ENCODE results near the gene CCDC179. TPM values are rescaled to one million over a fixed set of nuclear protein-coding genes. Genes with fewer than 3 reads are reported as not detected.

The CCDC179 gene
- total and polyA plus RNA-seq, 2 of the 13 experiments (the other 11 are each of a cell fraction or from before 2014, with no cell fraction given) = not detected

- intact Hi-C loops (cut with micrococcal nuclease; ENCODE audit: unreplicated experiment) = loop anchor here (5.0 to 10.0 kb wide), 2 partner anchors 665 to 1508 kb away; no protein-coding TSS in a partner anchor
Measured at GRCh38 chr11:22879630-22880029, 19.4 kb upstream of the CCDC179 start.

GRCh38 chr11:22878604-22879003 lies 18.3 kb upstream of the CCDC179 start:
- no peak overlapping the region for H3K9ac ChIP-seq (ENCODE audit: insufficient read depth, low read depth, low read length)
- no peak overlapping the region for H3K4me2 ChIP-seq (ENCODE audit: low read depth, low read length)
- H3K9me3 ChIP-seq (ENCODE audit: low read length) = no peaks in the 10 kb centered on the region
- no peaks in the 10 kb centered on the region for H3K27me3 ChIP-seq (ENCODE audit: control insufficient read depth in 1 of 2, insufficient read depth in 2 of 2, low read length in 2 of 2)
- ATAC-seq = no peak
- no peaks in the 10 kb centered on the region for H3K36me3 ChIP-seq (replicated peaks in 1 of 2; ENCODE audit: control insufficient read depth in 1 of 2, insufficient read depth in 2 of 2, low read length in 2 of 2)
- H4K20me1 ChIP-seq (ENCODE audit: insufficient read depth, low read length) = no peaks in the 10 kb centered on the region
- no peak overlapping the region for H2AFZ ChIP-seq (ENCODE audit: low read length)
- no TSS peak for BruUV-seq (replicated peaks)
- DNase-seq (ENCODE audit: low spot score) = no peak
- intact Hi-C loops (cut with micrococcal nuclease; ENCODE audit: unreplicated experiment) = loop anchor here (5.0 to 10.0 kb wide), 2 partner anchors 666 to 1509 kb away; no protein-coding TSS in a partner anchor
- H3K4me1 ChIP-seq (ENCODE audit: insufficient read depth, low read length) = no peaks in the 10 kb centered on the region
- FAIRE-seq = no peak
- no peak overlapping the region for H3K27ac ChIP-seq (ENCODE audit: extremely low read length, insufficient read depth, low read length)
- in situ Hi-C loops (cut with HindIII; ENCODE audit: extremely low pct_ligation_motif_present, low pct_unique_long_range_greater_than_20kb) = no loop called here
- POLR2A ChIA-PET = no interaction called here
- TF ChIP-seq ZFP1 (CRISPR knock-in tag; IDR thresholded peaks at IDR 0.05) = no peak
- TF ChIP-seq PRPF4 (IDR thresholded peaks at IDR 0.05; ENCODE audit: low read depth, low read length, poor library complexity, severe bottlenecking) = no peak
- no peak for TF ChIP-seq ATM (IDR thresholded peaks at IDR 0.05; ENCODE audit: borderline replicate concordance)
- no peak for TF ChIP-seq ZBTB21 (CRISPR knock-in tag; IDR thresholded peaks at IDR 0.05)
- no peak for TF ChIP-seq ARHGAP35 (CRISPR knock-in tag; IDR thresholded peaks at IDR 0.05; ENCODE audit: borderline replicate concordance)
- TF ChIP-seq MYNN (CRISPR knock-in tag; IDR thresholded peaks at IDR 0.05; ENCODE audit: low read depth) = no peak
- no peak for TF ChIP-seq CBX1 (IDR thresholded peaks at IDR 0.05; ENCODE audit: low read depth)
- no peak for TF ChIP-seq ZNF709 (CRISPR knock-in tag; IDR thresholded peaks at IDR 0.05)
- no peak for TF ChIP-seq FOXJ3 (CRISPR knock-in tag; IDR thresholded peaks at IDR 0.05; ENCODE audit: borderline replicate concordance)
- TF ChIP-seq USF2 (IDR thresholded peaks at IDR 0.05; ENCODE audit: low read depth, low read length) = no peak
- TF ChIP-seq USF2 (CRISPR knock-in tag; IDR thresholded peaks at IDR 0.05; ENCODE audit: borderline replicate concordance) = no peak
- TF ChIP-seq ZBTB42 (CRISPR knock-in tag; IDR thresholded peaks at IDR 0.05) = no peak
- TF ChIP-seq ZNF792 (CRISPR knock-in tag; IDR thresholded peaks at IDR 0.05) = no peak
- H3K4me3 ChIP-seq (replicated peaks in 1 of 3; ENCODE audit: insufficient read depth in 1 of 3, low read depth in 2 of 3, low read length in 3 of 3) = no peak overlapping the region
- CTCF ChIA-PET (ENCODE audit: low intra/inter-chr PET ratio, low total read pairs) = no interaction called here
- H3K79me2 ChIP-seq (ENCODE audit: insufficient read depth, low read length) = no peaks in the 10 kb centered on the region

More at GRCh38 chr11:22879630-22880029, 19.4 kb upstream of the CCDC179 start:
- Histone ChIP-seq H3K4me1 (ENCODE audit: insufficient read depth, low read length) (peaks cover 8% of the 10 kb centered on the region; the same call in 1 of the 2 replicates), H3K4me3 (replicated peaks in 1 of 3; ENCODE audit: insufficient read depth in 1 of 3, low read depth in 2 of 3, low read length in 3 of 3) (no peak overlapping the region), H3K27me3 (ENCODE audit: control insufficient read depth in 1 of 2, insufficient read depth in 2 of 2, low read length in 2 of 2) (no peaks in the 10 kb centered on the region), H3K27ac (ENCODE audit: extremely low read length, insufficient read depth, low read length) (no peak overlapping the region), H3K36me3 (replicated peaks in 1 of 2; ENCODE audit: control insufficient read depth in 1 of 2, insufficient read depth in 2 of 2, low read length in 2 of 2) (no peaks in the 10 kb centered on the region), H2AFZ (ENCODE audit: low read length) (no peak overlapping the region), H3K4me2 (ENCODE audit: low read depth, low read length) (no peak overlapping the region), H3K9ac (ENCODE audit: insufficient read depth, low read depth, low read length) (no peak overlapping the region), H3K79me2 (ENCODE audit: insufficient read depth, low read length) (no peaks in the 10 kb centered on the region), H4K20me1 (ENCODE audit: insufficient read depth, low read length) (no peaks in the 10 kb centered on the region), H3K9me3 (ENCODE audit: low read length) (no peaks in the 10 kb centered on the region)
- CTCF ChIA-PET (ENCODE audit: low intra/inter-chr PET ratio, low total read pairs) = no interaction called here
- POLR2A ChIA-PET = no interaction called here
- WGBS (ENCODE audit: low lambda C conversion rate) = 3% methylated on average over 2 of the region's 2 CpGs
- no peak for FAIRE-seq
- in situ Hi-C loops (cut with HindIII; ENCODE audit: extremely low pct_ligation_motif_present, low pct_unique_long_range_greater_than_20kb) = no loop called here
- BruUV-seq (replicated peaks) = no TSS peak
- TF ChIP-seq NR2F6 (IDR thresholded peaks at IDR 0.05) (no peak), NR2F6 (CRISPR knock-in tag; IDR thresholded peaks at IDR 0.05) (no peak), SETDB1 (CRISPR knock-in tag; IDR thresholded peaks at IDR 0.05; ENCODE audit: borderline replicate concordance) (no peak), CEBPB (IDR thresholded peaks at IDR 0.05; ENCODE audit: borderline replicate concordance, low read depth, low read length) (no peak), CCDC6 (CRISPR knock-in tag; IDR thresholded peaks at IDR 0.05) (no peak), CENPT (CRISPR knock-in tag; IDR thresholded peaks at IDR 0.05; ENCODE audit: low read depth) (no peak), ASH2L (IDR thresholded peaks at IDR 0.05; ENCODE audit: insufficient read length, low read depth, low read length) (no peak), ZSCAN12 (CRISPR knock-in tag; IDR thresholded peaks at IDR 0.05) (no peak)
- ATAC-seq = no peak
- DNase-seq (ENCODE audit: low spot score) = no peak
